ENCODE measurements around the gene NAA10.

GRCh38 chrX:153920546-153920945 lies 14.3 kb downstream of the NAA10 start:
- TF ChIP-seq POLR2A (IDR thresholded peaks at IDR 0.05; ENCODE audit: low read depth, low read length) (no peak), TAF1 (IDR thresholded peaks at IDR 0.05; ENCODE audit: borderline replicate concordance, low read depth, low read length) (no peak), POLR2AphosphoS5 (IDR thresholded peaks at IDR 0.05; ENCODE audit: low read depth, low read length) (no peak)

Measured in GM12892 (cell line).